ENCODE measurements around the gene EVA1C. TPM values are rescaled to one million over a fixed set of nuclear protein-coding genes. Genes with fewer than 3 reads are reported as not detected.
A peak's percentile ranks its signal among the peaks of the same experiment; 100 is the strongest.

EVA1C gene
- total and polyA plus RNA-seq, 9 of the 15 experiments (the other 6 are each of a cell fraction or from before 2014, with no cell fraction given), result 0.22 TPM; not detected in 8

DNA sequence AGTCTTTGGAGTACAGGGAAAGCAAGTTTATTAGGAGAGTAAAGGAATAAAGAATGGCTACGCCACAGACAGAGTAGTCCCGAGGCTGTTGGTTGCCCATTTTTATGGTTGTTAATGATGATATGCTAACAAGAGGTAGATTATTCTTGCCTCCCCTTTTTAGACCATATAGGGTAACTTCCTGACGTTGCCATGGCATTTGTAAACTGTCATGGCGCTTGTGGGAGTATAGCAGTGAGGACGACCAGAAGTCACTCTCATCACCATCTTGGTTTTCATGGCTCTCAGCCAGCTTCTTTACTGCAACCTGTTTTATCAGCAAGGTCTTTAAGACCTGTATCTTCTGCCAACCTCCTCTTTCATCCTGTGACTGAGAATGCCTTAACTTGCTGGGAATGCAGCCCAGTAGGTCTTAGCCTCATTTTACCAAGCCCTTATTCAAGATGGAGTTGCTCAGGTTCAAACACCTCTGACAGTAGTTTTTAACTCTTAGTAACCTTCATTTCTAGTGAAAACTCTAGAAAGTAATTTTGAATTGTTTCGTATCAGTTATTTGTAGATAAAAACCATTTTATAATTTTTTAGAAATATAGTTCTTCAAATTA is 146.6 kb downstream of the EVA1C start (continued):
- TF ChIP-seq ETV5 (CRISPR knock-in tag; IDR thresholded peaks at IDR 0.05; ENCODE audit: low read depth) (no peak), ZNF184 (CRISPR knock-in tag; IDR thresholded peaks at IDR 0.05) (no peak), RFX1 (IDR thresholded peaks at IDR 0.05) (peak; percentile 86), FOXK2 (conservative IDR thresholded peaks at IDR 0.05 in 1 of 2, IDR thresholded peaks at IDR 0.05 in 1 of 2; ENCODE audit: low read depth in 2 of 2) (no peak), CREB1 (IDR thresholded peaks at IDR 0.05) (no peak), CREB1 (CRISPR knock-in tag; IDR thresholded peaks at IDR 0.05) (no peak), BMI1 (IDR thresholded peaks at IDR 0.05; ENCODE audit: low read length) (0 out of 2 replicates have a peak, but pooled peaks have one; percentile 53), ZFP1 (CRISPR knock-in tag; IDR thresholded peaks at IDR 0.05) (no peak), ZNF644 (tag; IDR thresholded peaks at IDR 0.05; ENCODE audit: low read depth) (peak; percentile 60; the same call in 1 of the 2 replicates), NR2C1 (IDR thresholded peaks at IDR 0.05) (no peak), NR2C1 (tag; IDR thresholded peaks at IDR 0.05) (0 out of 2 replicates have a peak, but pooled peaks have one; percentile 8), ZNF592 (IDR thresholded peaks at IDR 0.05) (peak; percentile 71), GABPA (tag; conservative IDR thresholded peaks at IDR 0.05; ENCODE audit: low read depth) (no peak), YY1 (IDR thresholded peaks at IDR 0.05; ENCODE audit: borderline replicate concordance in 1 of 3, control insufficient read depth in 1 of 3, extremely low read depth in 1 of 3, insufficient read depth in 3 of 3, insufficient read length in 1 of 3, insufficient replicate concordance in 2 of 3, low read depth in 1 of 3, low read length in 2 of 3) (peak in 1 of 3 experiments; percentile 85), U2AF2 (optimal IDR thresholded peaks at IDR 0.05; ENCODE audit: low read depth, low read length) (no peak), NR4A1 (CRISPR knock-in tag; IDR thresholded peaks at IDR 0.05) (no peak), NR4A1 (tag; IDR thresholded peaks at IDR 0.05) (0 out of 2 replicates have a peak, but pooled peaks have one; percentile 37)
- TF ChIP-seq, protein P1, sequence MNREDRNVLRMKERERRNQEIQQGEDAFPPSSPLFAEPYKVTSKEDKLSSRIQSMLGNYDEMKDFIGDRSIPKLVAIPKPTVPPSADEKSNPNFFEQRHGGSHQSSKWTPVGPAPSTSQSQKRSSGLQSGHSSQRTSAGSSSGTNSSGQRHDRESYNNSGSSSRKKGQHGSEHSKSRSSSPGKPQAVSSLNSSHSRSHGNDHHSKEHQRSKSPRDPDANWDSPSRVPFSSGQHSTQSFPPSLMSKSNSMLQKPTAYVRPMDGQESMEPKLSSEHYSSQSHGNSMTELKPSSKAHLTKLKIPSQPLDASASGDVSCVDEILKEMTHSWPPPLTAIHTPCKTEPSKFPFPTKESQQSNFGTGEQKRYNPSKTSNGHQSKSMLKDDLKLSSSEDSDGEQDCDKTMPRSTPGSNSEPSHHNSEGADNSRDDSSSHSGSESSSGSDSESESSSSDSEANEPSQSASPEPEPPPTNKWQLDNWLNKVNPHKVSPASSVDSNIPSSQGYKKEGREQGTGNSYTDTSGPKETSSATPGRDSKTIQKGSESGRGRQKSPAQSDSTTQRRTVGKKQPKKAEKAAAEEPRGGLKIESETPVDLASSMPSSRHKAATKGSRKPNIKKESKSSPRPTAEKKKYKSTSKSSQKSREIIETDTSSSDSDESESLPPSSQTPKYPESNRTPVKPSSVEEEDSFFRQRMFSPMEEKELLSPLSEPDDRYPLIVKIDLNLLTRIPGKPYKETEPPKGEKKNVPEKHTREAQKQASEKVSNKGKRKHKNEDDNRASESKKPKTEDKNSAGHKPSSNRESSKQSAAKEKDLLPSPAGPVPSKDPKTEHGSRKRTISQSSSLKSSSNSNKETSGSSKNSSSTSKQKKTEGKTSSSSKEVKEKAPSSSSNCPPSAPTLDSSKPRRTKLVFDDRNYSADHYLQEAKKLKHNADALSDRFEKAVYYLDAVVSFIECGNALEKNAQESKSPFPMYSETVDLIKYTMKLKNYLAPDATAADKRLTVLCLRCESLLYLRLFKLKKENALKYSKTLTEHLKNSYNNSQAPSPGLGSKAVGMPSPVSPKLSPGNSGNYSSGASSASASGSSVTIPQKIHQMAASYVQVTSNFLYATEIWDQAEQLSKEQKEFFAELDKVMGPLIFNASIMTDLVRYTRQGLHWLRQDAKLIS (CRISPR knock-in tag; IDR thresholded peaks at IDR 0.05), result no peak
- TF ChIP-seq, protein P2, sequence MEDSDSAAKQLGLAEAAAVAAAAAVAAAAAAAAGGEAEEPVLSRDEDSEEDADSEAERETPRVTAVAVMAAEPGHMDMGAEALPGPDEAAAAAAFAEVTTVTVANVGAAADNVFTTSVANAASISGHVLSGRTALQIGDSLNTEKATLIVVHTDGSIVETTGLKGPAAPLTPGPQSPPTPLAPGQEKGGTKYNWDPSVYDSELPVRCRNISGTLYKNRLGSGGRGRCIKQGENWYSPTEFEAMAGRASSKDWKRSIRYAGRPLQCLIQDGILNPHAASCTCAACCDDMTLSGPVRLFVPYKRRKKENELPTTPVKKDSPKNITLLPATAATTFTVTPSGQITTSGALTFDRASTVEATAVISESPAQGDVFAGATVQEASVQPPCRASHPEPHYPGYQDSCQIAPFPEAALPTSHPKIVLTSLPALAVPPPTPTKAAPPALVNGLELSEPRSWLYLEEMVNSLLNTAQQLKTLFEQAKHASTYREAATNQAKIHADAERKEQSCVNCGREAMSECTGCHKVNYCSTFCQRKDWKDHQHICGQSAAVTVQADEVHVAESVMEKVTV (CRISPR knock-in tag; IDR thresholded peaks at IDR 0.05), result no peak
